ENCODE results near the gene CATSPERD.
"Not testable (repeated sequence)": the region's sequence is repeated elsewhere in the genome, so short reads cannot be mapped to it uniquely, and the experiment has no call there.

The CATSPERD gene

DNA sequence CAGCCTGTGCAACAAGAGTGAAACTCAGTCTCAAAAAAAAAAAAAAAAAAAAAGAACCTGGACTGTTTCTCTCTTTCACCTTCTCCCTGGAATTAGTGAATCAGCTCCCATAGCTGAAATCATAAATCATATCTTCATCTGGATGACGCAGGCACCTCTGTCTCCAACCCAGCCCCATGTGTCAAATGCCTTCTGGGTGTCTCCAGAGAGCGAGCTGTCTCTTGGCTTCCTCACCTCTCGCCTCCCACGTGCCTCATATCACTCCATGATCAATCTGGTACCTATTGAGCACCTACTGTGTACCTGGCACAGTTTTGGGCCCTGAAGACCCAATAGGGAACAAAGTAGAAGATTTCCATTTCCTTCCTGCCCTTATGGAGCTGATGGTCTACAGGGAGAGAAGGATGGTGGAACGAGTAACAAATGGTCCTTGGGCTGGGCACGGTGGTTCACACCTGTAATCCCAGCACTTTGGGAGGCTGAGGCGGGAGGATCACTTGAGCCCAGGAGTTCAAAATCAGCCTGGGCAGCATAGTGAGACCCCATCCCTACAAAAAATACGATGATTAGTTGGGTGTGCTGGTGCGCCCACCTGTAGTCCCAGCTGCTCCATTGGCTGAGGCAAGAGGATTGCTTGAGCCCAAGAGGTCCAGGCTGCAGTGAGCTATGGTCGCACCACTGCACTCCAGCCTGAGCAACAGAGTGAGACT lies 37.1 kb upstream of the CATSPERD start:
- peaks cover 5 to 31% (median 25%) of the 10 kb centered on the region in 4 donors for H3K4me1 ChIP-seq
- TF ChIP-seq, protein P1, sequence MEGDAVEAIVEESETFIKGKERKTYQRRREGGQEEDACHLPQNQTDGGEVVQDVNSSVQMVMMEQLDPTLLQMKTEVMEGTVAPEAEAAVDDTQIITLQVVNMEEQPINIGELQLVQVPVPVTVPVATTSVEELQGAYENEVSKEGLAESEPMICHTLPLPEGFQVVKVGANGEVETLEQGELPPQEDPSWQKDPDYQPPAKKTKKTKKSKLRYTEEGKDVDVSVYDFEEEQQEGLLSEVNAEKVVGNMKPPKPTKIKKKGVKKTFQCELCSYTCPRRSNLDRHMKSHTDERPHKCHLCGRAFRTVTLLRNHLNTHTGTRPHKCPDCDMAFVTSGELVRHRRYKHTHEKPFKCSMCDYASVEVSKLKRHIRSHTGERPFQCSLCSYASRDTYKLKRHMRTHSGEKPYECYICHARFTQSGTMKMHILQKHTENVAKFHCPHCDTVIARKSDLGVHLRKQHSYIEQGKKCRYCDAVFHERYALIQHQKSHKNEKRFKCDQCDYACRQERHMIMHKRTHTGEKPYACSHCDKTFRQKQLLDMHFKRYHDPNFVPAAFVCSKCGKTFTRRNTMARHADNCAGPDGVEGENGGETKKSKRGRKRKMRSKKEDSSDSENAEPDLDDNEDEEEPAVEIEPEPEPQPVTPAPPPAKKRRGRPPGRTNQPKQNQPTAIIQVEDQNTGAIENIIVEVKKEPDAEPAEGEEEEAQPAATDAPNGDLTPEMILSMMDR (IDR thresholded peaks at IDR 0.05) = no peak
- intact Hi-C loops (cut with DNase I; ENCODE audit: low total_unique reads) = no loop called here
- H3K9me3 ChIP-seq = no peaks in the 10 kb centered on the region
- no peak overlapping the region for H3K27ac ChIP-seq
- H3K36me3 ChIP-seq = peaks cover 0 to 4% (median 0%) of the 10 kb centered on the region in 3 donors
- H3K4me3 ChIP-seq = no peak overlapping the region
- H3K27me3 ChIP-seq = no peaks in the 10 kb centered on the region
- DNase-seq = no peak

DNA sequence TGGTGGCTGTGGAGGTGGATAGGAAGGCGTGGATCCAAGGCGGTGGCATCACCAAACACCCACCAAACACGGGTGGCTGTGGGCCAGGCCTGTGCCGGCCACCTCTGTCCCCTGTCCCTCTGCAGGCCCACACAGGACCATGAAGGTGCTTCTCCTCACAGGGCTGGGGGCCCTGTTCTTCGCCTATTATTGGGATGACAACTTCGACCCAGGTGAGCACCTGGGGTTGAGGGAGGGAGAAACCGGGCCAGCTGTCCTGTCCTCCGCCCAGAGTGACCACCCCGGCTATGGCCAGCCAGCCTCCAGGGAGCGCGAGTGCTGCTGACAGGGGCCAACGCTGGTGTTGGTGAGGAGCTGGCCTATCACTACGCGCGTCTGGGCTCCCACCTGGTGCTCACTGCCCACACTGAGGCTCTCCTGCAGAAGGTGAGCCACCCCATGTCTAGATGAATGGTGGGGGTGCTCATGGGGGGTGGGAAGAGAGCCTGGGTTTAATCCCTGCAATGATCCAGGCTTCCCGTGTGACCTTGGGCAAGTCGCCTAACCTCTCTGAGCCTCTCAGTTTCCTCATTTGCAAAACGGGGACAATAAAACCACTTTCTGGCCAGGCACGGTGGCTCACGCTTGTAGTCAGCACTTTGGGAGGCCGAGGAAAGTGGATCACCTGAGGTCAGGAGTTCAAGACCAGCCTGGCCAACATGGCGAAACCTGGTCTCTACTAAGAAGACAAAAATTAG lies 35.6 kb upstream of the CATSPERD start:
- no peak overlapping the region for H3K27ac ChIP-seq
- no peak for DNase-seq
- no peaks in the 10 kb centered on the region for H3K9me3 ChIP-seq
- intact Hi-C loops (cut with DNase I; ENCODE audit: low total_unique reads) = no loop called here
- H3K4me1 ChIP-seq = peaks cover 5 to 25% (median 16%) of the 10 kb centered on the region in 4 donors
- no peaks in the 10 kb centered on the region for H3K36me3 ChIP-seq
- TF ChIP-seq, protein P1 (IDR thresholded peaks at IDR 0.05) = no peak
- H3K4me3 ChIP-seq = no peak overlapping the region
- H3K27me3 ChIP-seq = no peaks in the 10 kb centered on the region

DNA sequence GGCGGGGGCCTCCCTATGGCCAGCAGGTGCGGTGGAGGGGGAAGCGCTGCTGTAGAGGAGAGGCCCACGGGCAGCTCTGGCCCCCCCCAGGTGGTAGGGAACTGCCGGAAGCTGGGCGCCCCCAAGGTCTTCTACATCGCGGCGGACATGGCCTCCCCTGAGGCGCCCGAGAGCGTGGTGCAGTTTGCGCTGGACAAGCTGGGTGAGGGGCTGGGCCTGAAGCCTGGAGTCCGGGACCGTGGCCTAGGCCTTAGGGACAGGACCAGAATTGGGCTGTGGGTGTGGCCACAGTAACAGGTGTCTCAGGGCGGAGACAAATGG lies 34.2 kb upstream of the CATSPERD start:
- no peak for DNase-seq
- Histone ChIP-seq H3K9me3 (no peaks in the 10 kb centered on the region), H3K36me3 (peaks cover 0 to 3% (median 0%) of the 10 kb centered on the region in 3 donors), H3K27ac (peak overlapping the region; percentile 44 to 74), H3K4me3 (peak overlapping the region; percentile 54 to 55), H3K4me1 (peaks cover 5 to 28% (median 16%) of the 10 kb centered on the region in 4 donors), H3K27me3 (no peaks in the 10 kb centered on the region)
- TF ChIP-seq, protein P1 (IDR thresholded peaks at IDR 0.05) = no peak
- intact Hi-C loops (cut with DNase I; ENCODE audit: low total_unique reads) = no loop called here

DNA sequence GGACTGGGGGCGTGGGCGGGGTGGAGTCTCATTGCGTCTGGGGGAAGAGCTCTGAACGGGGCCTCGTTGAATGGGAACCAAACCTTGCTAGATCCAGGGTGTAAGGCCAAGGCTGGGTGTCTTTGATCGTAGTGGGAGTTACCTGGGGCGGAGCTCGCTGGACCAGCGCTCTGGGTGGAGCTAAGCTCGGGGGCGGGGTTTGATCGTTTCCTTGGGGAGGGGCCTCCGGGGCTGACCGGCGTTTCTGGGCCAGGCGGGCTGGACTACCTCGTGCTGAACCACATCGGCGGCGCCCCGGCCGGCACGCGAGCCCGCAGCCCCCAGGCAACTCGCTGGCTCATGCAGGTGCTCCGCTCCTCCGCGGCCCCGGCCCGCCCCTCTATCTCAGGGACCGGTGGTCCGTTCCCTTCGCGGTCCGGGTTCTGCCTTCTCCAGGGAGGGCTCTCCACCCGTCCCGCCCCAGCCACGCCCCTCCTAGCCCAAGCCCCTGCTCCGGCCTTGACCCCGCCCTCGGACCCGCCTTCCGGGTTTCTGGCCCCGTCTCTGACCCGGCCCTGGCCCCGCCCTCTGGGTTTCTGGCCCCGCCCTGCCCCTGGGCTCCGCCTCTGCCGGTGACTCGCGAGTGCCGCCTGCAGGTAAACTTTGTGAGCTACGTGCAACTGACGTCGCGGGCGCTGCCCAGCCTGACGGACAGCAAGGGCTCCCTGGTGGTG lies 33.6 kb upstream of the CATSPERD start:
- peaks cover 5 to 32% (median 18%) of the 10 kb centered on the region in 4 donors for H3K4me1 ChIP-seq
- intact Hi-C loops (cut with DNase I; ENCODE audit: low total_unique reads) = no loop called here
- H3K36me3 ChIP-seq = peaks cover 0 to 8% (median 3%) of the 10 kb centered on the region in 3 donors
- DNase-seq = peak; percentile 97 to 98
- H3K27ac ChIP-seq = peak overlapping the region; percentile 44 to 74
- H3K9me3 ChIP-seq = no peaks in the 10 kb centered on the region
- TF ChIP-seq, protein P1 (IDR thresholded peaks at IDR 0.05) = peak; percentile 66 to 84
- peak overlapping the region; percentile 54 to 55 for H3K4me3 ChIP-seq
- no peaks in the 10 kb centered on the region for H3K27me3 ChIP-seq

DNA sequence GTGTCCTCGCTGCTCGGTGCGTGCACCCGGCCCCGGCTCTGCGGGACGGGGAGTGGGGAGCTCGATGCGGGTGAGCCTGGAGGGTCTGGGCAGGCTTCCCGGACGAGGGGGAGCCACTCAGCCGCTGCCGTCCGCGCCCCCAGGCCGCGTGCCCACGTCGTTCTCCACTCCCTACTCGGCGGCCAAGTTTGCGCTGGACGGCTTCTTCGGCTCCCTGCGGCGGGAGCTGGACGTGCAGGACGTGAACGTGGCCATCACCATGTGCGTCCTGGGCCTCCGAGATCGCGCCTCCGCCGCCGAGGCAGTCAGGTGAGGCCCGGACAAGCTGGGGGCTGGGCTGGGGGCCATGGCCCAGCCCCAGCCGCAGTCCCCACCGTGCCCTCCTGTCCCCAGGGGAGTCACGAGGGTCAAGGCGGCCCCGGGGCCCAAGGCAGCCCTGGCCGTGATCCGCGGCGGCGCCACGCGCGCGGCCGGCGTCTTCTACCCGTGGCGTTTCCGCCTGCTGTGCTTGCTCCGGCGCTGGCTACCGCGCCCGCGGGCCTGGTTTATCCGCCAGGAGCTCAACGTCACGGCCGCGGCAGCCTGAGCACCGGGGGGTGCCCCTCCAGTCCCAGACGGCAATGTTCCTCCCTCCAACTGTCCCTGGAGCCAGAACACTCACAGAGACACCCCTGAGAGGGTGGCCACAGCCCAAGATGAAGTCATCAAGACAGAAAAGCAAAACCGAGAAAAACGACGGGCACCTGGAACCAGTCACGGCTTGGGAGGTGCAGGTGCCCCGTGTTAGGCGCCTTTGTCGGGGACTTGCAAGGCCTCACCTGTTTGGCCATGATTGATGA lies 32.9 kb upstream of the CATSPERD start:
- H3K27ac ChIP-seq = peak overlapping the region; percentile 44 to 74
- intact Hi-C loops (cut with DNase I; ENCODE audit: low total_unique reads) = no loop called here
- DNase-seq = no peak

DNA sequence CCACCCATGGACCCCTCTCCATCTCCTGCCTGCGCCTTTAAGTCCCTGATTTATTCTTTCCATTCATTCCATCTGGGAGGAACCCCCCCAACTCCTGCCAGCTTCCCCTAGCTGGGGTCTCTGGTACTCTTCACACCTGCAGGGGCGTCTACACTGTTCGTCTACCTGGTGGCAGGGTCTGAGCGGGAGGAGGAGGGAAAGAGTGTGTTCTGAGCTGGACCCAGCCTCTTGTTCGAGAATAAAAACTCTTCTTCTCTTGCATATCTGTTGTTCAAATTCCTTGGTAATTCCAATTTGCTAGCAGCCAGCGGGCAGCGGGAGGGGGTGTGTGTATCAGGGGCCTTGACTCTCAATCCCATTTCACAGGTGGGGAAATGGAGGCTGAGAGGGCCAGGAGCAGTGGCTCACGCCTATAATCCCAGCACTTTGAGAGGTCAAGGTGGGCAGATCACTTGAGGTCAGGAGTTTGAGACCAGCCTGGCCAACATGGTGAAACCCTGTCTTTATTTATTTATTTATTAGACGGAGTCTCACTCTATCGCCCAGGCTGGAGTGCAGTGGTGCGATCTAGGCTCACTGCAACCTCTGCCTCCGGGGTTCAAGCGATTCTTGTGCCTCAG lies 32.1 kb upstream of the CATSPERD start:
- Histone ChIP-seq H3K4me1 (peaks cover 5 to 41% (median 23%) of the 10 kb centered on the region in 4 donors), H3K36me3 (peaks cover 4 to 24% (median 19%) of the 10 kb centered on the region in 3 donors)
- H3K27ac ChIP-seq; H3K9me3 ChIP-seq; DNase-seq; H3K27me3 ChIP-seq; H3K4me3 ChIP-seq; intact Hi-C loops (cut with DNase I; ENCODE audit: low total_unique reads): not testable (repeated sequence)

More for the DNA sequence above, 32.9 kb upstream of the CATSPERD start:
- no peaks in the 10 kb centered on the region for H3K9me3 ChIP-seq
- H3K36me3 ChIP-seq = peaks cover 0 to 16% (median 11%) of the 10 kb centered on the region in 3 donors
- H3K27me3 ChIP-seq = no peaks in the 10 kb centered on the region
- peak overlapping the region; percentile 54 to 55 for H3K4me3 ChIP-seq
- peaks cover 5 to 35% (median 23%) of the 10 kb centered on the region in 4 donors for H3K4me1 ChIP-seq
- TF ChIP-seq, protein P1 (IDR thresholded peaks at IDR 0.05) = no peak

Measured in tibial artery (tissue), 4 donors.